KMS-11 (cell line): ENCODE results near the gene ARHGEF10L.

ENCODE experiments used
- H2AFZ ChIP-seq: fragments of 200-600 bp; sonication (generic); 2 replicates; pipeline ENCODE4 v1.6.1; 2016; ENCODE audit warnings: antibody characterized with exemption, mixed run types, low read depth
- H3K27ac ChIP-seq: fragments of 200-600 bp; sonication (generic); 2 replicates; pipeline ENCODE4 v1.6.1; 2016; ENCODE audit warnings: mild to moderate bottlenecking, mixed run types
- H3K27me3 ChIP-seq: fragments of 200-600 bp; sonication (generic); 2 replicates; pipeline ENCODE4 v1.6.1; 2017; ENCODE audit warnings: mild to moderate bottlenecking, low read depth, mixed run types, moderate library complexity; ENCODE audit not compliant: insufficient read depth
- H3K36me3 ChIP-seq: fragments of 200-600 bp; sonication (generic); 2 replicates; pipeline ENCODE4 v1.6.1; 2017; ENCODE audit warnings: mild to moderate bottlenecking, mixed run types; ENCODE audit not compliant: insufficient read depth
- H3K4me1 ChIP-seq: fragments of 200-600 bp; sonication (generic); 2 replicates; pipeline ENCODE4 v1.6.1; 2016; ENCODE audit warnings: mild to moderate bottlenecking, low read depth, mixed run types; ENCODE audit not compliant: poor library complexity, severe bottlenecking
- H3K4me2 ChIP-seq: fragments of 200-600 bp; sonication (generic); 2 replicates; pipeline ENCODE4 v1.7.0; 2016; ENCODE audit warnings: mild to moderate bottlenecking, mixed run types
- H3K4me3 ChIP-seq: fragments of 200-600 bp; sonication (generic); IDR thresholded peaks from 2 replicates; pipeline ENCODE4 v1.6.1; 2017; ENCODE audit warnings: low read depth, low read length, mixed read lengths; ENCODE audit not compliant: insufficient read depth
- H3K79me2 ChIP-seq: fragments of 200-600 bp; sonication (generic); 2 replicates; pipeline ENCODE4 v1.6.1; 2016; ENCODE audit warnings: low read depth, mixed run types; ENCODE audit not compliant: insufficient read depth
- H3K9ac ChIP-seq: fragments of 200-600 bp; sonication (generic); 2 replicates; pipeline ENCODE4 v1.6.1; 2016; ENCODE audit warnings: mild to moderate bottlenecking, mixed run types
- H4K20me1 ChIP-seq: fragments of 200-600 bp; sonication (generic); 2 replicates; pipeline ENCODE4 v1.6.1; 2016; ENCODE audit warnings: mild to moderate bottlenecking, mixed run types; ENCODE audit not compliant: insufficient read depth
- CTCF ChIP-seq: fragments of 200-600 bp; sonication (generic); conservative IDR thresholded peaks from 2 replicates; pipeline ENCODE4 v1.6.1; 2017; ENCODE audit warnings: low read depth, mild to moderate bottlenecking, antibody characterized with exemption, low read length, moderate library complexity, mixed read lengths

ARHGEF10L gene

DNA sequence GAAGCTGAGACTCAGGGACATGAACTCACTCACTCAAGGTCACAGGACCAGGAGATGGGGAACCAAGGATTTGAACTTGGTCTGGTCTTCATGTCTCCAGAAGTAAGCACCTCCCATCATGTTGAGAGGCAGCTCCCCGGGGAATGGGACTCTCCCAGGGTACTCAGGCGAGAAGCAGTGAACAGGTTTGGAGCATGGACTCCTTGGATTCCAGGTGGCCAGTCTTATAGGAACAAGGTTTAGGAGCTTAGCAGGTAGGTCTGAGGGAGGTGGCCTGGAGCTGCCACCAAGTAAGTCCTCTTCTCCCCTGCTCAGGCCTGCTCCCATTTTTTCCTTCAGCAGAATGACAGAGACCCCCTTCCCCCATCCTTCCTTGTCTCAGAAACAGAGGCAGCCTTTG is 14.9 kb upstream of the ARHGEF10L start:
- Histone ChIP-seq H3K27me3 (peaks cover 26% of the 10 kb centered on the region), H3K4me2 (no peak overlapping the region), H2AFZ (no peak overlapping the region), H3K36me3 (no peaks in the 10 kb centered on the region), H3K79me2 (no peaks in the 10 kb centered on the region), H3K27ac (no peak overlapping the region), H3K9ac (no peak overlapping the region), H4K20me1 (no peaks in the 10 kb centered on the region), H3K4me3 (no peak overlapping the region), H3K4me1 (no peaks in the 10 kb centered on the region)
- TF ChIP-seq CTCF = no peak

DNA sequence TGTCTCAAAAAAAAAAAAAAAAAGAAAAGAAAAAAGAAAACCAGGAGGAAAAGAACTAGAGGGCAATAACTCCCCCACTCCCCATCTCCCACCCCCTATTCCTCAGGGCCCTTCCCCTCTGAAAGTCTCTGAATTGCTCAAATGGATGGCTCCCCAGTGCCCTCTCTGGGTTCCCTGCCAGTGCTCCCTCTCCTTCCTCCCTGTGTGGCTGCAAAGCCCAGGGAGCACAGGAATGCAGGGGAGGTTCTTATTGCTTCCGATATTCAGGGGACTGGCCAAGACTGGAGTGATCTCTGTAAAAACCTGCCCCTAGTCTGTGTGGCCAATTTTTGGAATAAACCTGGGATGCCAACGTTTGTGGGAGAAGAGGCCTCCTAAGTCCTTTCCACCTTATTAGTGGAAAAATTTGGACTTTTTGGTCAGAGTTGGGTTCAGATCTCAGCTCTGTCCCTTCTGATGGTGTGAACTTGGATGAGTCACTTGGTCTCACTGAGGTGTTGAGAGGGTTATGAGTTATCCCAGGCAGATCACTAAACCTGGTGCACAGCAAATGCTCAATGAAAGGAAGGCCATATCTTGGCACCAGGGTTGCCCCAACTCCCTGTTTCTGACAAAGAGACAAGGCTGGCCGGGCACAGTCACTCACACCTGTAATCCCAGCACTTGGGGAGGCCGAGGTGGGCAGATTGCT is 13.4 kb upstream of the ARHGEF10L start:
- no peak overlapping the region for H3K4me2 ChIP-seq
- no peak overlapping the region for H3K27ac ChIP-seq
- no peaks in the 10 kb centered on the region for H4K20me1 ChIP-seq
- no peak overlapping the region for H3K4me3 ChIP-seq
- no peak overlapping the region for H3K9ac ChIP-seq
- no peaks in the 10 kb centered on the region for H3K36me3 ChIP-seq
- no peaks in the 10 kb centered on the region for H3K79me2 ChIP-seq
- no peak overlapping the region for H2AFZ ChIP-seq
- no peaks in the 10 kb centered on the region for H3K4me1 ChIP-seq
- peaks cover 20% of the 10 kb centered on the region for H3K27me3 ChIP-seq
- no peak for TF ChIP-seq CTCF

DNA sequence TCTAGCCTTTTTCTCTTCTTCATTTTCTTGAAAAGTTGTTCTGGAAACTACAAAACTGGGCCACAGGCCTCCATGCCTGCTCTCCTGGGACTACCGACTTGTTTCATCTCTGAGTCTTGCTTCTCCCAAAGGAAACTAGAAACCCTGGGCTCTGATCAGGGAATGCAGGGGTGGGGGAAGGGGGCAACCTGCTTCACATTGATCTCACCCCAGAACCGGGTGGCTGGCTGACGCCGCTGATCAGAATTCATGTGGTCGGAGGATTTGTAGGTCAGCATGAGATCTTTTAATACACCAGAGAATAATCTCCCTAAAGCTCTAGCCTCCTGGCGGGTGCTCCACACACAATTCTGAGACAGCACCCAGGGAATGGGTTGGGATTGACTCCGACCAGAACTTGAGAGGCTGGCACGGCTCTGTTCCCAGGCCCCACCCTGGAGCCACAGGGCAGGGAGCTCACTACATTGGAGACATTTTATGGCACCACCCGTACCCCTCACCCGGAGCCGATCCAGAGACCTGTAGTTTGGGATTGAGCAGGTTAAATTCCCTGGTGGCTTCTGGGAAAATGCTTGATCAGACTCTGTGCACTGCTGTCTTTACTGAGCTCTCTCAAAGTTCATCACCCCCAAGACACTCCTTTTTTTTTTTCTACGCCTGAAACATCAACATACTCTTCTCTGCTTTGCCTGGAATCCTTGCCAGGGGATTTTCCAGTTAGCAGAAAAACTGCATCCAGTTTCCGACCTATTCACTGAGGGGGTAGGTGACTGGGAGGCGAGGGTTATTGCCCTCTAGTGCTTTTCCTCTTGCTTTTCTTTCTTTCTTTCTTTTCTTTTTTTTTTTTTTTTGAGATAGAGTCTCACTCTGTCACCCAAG is 12.2 kb upstream of the ARHGEF10L start:
- Histone ChIP-seq H3K79me2 (no peaks in the 10 kb centered on the region), H3K9ac (no peak overlapping the region), H3K4me2 (no peak overlapping the region), H3K4me1 (no peaks in the 10 kb centered on the region), H3K27me3 (peaks cover 16% of the 10 kb centered on the region), H3K4me3 (no peak overlapping the region), H3K27ac (no peak overlapping the region), H3K36me3 (no peaks in the 10 kb centered on the region), H2AFZ (no peak overlapping the region), H4K20me1 (no peaks in the 10 kb centered on the region)
- no peak for TF ChIP-seq CTCF

GRCh38 chr1:17529381-17529780 is 10.1 kb upstream of the ARHGEF10L start:
- TF ChIP-seq CTCF = no peak
- Histone ChIP-seq H3K9ac (no peak overlapping the region), H3K36me3 (no peaks in the 10 kb centered on the region), H3K4me2 (no peak overlapping the region), H2AFZ (no peak overlapping the region), H3K4me1 (no peaks in the 10 kb centered on the region), H3K27me3 (peaks cover 16% of the 10 kb centered on the region), H3K27ac (no peak overlapping the region), H3K4me3 (no peak overlapping the region), H3K79me2 (no peaks in the 10 kb centered on the region), H4K20me1 (no peaks in the 10 kb centered on the region)
